DND-41 (cell line): ENCODE measurements around the gene EXOG.

Experiments
- EZH2 ChIP-seq: IDR thresholded peaks from 3 replicates; pipeline ENCODE4 v1.6.1; 2012; ENCODE audit warnings: borderline replicate concordance, low read depth, mild to moderate bottlenecking, moderate library complexity, low read length, inconsistent platforms; ENCODE audit not compliant: severe bottlenecking
- TF ChIP-seq, protein P1 (sequence below): IDR thresholded peaks from 2 replicates; pipeline ENCODE4 v1.5.1; 2012; ENCODE audit warnings: borderline replicate concordance, low read length, moderate library complexity, mild to moderate bottlenecking; ENCODE audit not compliant: poor library complexity, severe bottlenecking; ENCODE audit errors: extremely low read depth

DNA sequence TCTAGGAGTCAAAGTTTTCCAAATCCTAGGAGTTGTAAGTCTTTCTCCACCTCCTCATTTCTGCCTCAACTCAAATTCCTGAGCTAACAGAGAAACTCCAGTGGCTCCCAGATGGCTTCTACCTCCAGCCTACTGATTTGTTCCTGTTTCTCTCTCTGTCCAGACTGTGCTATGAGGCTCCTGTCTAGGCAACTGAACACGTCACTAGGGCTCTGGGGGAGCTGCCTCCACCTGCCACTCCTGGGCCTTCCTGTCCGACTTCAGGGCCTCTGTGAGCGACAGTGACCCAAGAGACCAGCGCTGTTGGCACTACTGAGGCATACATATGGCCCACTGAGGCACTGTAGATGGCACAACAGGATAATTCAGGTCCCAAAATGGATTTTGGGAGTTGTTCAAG, 71.4 kb downstream of the EXOG start:
- TF ChIP-seq, protein P1, sequence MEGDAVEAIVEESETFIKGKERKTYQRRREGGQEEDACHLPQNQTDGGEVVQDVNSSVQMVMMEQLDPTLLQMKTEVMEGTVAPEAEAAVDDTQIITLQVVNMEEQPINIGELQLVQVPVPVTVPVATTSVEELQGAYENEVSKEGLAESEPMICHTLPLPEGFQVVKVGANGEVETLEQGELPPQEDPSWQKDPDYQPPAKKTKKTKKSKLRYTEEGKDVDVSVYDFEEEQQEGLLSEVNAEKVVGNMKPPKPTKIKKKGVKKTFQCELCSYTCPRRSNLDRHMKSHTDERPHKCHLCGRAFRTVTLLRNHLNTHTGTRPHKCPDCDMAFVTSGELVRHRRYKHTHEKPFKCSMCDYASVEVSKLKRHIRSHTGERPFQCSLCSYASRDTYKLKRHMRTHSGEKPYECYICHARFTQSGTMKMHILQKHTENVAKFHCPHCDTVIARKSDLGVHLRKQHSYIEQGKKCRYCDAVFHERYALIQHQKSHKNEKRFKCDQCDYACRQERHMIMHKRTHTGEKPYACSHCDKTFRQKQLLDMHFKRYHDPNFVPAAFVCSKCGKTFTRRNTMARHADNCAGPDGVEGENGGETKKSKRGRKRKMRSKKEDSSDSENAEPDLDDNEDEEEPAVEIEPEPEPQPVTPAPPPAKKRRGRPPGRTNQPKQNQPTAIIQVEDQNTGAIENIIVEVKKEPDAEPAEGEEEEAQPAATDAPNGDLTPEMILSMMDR, result no peak
- TF ChIP-seq EZH2, result no peak
